Breast epithelium (tissue), 3 donors: Measurements from ENCODE around the gene COL26A1.

ENCODE experiments used
- POLR2AphosphoS5 ChIP-seq, 3 donors: sonication (generic); formaldehyde crosslinking; IDR thresholded peaks; one replicate each; pipeline ENCODE4 v1.6.1; 2017; ENCODE audit warnings: antibody characterized with exemption in 3 of 3
- TF ChIP-seq, protein P1 (sequence below), 3 donors: fragments of 450-650 bp; IDR thresholded peaks; one replicate each; pipeline ENCODE4 v1.5.1; 2016 to 2017; ENCODE audit warnings: antibody characterized with exemption in 3 of 3, mild to moderate bottlenecking in 3 of 3, moderate library complexity in 3 of 3

DNA sequence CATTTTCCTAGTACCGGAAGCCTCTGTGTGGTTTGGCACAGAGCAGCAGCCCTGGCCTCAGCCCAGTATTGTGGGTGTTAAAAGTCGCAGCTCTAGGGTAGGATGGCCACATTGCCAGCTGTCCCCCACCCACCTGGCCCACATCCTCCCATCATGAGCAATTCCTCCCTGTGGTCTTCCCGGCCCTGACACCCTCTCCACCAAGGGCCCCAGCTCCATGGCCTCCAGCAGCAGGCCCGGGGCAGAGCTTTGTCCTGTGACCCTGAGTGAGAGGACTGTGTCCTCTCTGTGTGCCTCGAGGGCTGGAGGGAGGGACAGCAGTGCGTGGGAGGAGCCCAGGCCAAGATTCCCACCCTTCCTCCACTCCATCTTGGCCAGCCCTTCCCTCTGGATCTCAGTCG, 172.7 kb downstream of the COL26A1 start:
- TF ChIP-seq, protein P1, sequence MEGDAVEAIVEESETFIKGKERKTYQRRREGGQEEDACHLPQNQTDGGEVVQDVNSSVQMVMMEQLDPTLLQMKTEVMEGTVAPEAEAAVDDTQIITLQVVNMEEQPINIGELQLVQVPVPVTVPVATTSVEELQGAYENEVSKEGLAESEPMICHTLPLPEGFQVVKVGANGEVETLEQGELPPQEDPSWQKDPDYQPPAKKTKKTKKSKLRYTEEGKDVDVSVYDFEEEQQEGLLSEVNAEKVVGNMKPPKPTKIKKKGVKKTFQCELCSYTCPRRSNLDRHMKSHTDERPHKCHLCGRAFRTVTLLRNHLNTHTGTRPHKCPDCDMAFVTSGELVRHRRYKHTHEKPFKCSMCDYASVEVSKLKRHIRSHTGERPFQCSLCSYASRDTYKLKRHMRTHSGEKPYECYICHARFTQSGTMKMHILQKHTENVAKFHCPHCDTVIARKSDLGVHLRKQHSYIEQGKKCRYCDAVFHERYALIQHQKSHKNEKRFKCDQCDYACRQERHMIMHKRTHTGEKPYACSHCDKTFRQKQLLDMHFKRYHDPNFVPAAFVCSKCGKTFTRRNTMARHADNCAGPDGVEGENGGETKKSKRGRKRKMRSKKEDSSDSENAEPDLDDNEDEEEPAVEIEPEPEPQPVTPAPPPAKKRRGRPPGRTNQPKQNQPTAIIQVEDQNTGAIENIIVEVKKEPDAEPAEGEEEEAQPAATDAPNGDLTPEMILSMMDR (IDR thresholded peaks at IDR 0.05): no peak
- no peak for TF ChIP-seq POLR2AphosphoS5 (IDR thresholded peaks at IDR 0.05)
